ENCODE results near the gene SLC35F3. TPM values are rescaled to one million over a fixed set of nuclear protein-coding genes. Genes with fewer than 3 reads are reported as not detected.

SLC35F3 gene
- total and polyA plus RNA-seq, 7 donors: under 0.01 to 0.54 (median 0.28) TPM; not detected in 2

DNA sequence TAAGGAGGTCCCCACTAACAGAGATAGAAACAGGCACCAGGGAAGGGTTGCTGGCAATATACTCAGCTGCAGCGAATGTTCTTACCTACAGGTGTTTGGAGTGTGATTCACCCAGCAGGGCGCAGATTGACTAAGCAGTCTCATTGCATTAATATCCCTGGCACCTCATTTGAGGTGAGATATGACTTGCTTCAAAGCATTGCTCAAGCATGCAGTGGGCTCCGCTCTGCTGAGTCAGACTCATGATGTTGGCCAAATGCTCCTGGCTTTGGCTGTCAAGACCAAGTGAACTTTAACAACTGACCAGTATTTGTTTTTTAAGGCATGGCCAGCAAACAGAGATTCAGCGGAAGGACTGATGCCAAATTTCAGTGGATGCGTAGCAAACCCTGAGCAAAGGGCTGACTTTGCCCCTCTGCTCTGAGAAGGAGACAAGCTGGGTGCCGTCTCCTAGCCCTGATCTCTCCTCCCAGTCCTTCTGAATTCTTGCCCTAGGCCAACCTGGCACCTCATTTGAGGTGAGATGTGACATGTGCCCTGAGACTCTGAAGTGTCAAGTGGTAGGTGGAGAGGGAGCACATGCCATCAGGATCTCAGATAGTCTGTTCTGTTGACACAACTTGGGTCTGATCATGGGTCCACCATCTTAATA lies 281.7 kb downstream of the SLC35F3 start:
- intact Hi-C loops (cut with DNase I): no loop called here
- Histone ChIP-seq H3K36me3 (no peaks in the 10 kb centered on the region), H3K4me3 (no peak overlapping the region), H3K27ac (no peak overlapping the region), H3K27me3 (no peaks in the 10 kb centered on the region), H3K9me3 (peaks cover 0 to 4% (median 2%) of the 10 kb centered on the region in 4 donors), H3K4me1 (no peaks in the 10 kb centered on the region)
- no peak for TF ChIP-seq POLR2AphosphoS5 (IDR thresholded peaks at IDR 0.05)
- no peak for TF ChIP-seq EP300 (IDR thresholded peaks at IDR 0.05)
- TF ChIP-seq POLR2A (IDR thresholded peaks at IDR 0.05): no peak
- TF ChIP-seq, protein P1, sequence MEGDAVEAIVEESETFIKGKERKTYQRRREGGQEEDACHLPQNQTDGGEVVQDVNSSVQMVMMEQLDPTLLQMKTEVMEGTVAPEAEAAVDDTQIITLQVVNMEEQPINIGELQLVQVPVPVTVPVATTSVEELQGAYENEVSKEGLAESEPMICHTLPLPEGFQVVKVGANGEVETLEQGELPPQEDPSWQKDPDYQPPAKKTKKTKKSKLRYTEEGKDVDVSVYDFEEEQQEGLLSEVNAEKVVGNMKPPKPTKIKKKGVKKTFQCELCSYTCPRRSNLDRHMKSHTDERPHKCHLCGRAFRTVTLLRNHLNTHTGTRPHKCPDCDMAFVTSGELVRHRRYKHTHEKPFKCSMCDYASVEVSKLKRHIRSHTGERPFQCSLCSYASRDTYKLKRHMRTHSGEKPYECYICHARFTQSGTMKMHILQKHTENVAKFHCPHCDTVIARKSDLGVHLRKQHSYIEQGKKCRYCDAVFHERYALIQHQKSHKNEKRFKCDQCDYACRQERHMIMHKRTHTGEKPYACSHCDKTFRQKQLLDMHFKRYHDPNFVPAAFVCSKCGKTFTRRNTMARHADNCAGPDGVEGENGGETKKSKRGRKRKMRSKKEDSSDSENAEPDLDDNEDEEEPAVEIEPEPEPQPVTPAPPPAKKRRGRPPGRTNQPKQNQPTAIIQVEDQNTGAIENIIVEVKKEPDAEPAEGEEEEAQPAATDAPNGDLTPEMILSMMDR (IDR thresholded peaks at IDR 0.05): no peak
- 88% methylated on average over 6 of the region's 6 CpGs for WGBS, 2 donors
- no peak for DNase-seq

DNA sequence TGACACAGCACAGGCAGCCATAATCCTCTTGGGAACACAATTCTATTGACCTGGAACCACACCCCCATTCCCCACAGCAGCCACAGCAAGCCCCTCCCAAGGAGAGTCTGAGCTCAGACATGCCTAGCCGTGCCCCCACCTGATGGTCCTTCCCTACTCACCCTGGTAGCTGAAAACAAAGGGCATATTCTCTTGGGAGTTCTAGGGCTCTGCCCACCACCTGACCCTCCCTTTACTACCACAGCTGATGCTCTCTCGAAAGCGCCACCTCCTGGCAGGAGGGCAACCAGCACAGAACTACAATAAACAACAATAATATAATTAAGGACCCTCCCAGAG lies 283.9 kb downstream of the SLC35F3 start:
- Histone ChIP-seq H3K27ac (no peak overlapping the region), H3K36me3 (no peaks in the 10 kb centered on the region), H3K4me1 (no peaks in the 10 kb centered on the region), H3K27me3 (no peaks in the 10 kb centered on the region), H3K4me3 (no peak overlapping the region), H3K9me3 (peaks cover 0 to 6% (median 2%) of the 10 kb centered on the region in 4 donors)
- no peak for DNase-seq
- 31 to 43% methylated on average over 3 of the region's 3 CpGs for WGBS, 2 donors
- intact Hi-C loops (cut with DNase I): no loop called here
- TF ChIP-seq EP300 (IDR thresholded peaks at IDR 0.05): no peak
- TF ChIP-seq, protein P1 (IDR thresholded peaks at IDR 0.05): no peak
- TF ChIP-seq POLR2AphosphoS5 (IDR thresholded peaks at IDR 0.05): no peak
- no peak for TF ChIP-seq POLR2A (IDR thresholded peaks at IDR 0.05)

DNA sequence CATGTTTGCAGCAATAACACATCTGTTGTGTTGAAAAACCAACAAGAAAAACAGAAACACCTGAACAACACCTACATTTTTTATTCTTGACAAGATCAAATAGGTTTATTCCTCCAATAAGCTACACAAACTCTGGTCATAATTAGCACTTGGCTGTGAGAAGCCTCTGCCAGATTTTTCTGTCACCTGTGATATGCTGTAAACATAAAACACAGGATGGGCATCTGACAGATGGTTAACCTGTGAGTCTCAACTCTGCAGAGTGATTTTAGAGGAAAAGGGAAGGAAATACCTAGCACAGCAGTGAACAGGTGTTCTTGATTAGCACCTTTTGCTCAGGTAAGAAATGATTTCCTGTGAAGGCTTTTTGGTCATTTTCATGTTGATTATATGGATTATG lies 293.4 kb downstream of the SLC35F3 start:
- peaks cover 0 to 7% (median 2%) of the 10 kb centered on the region in 4 donors for H3K9me3 ChIP-seq
- H3K36me3 ChIP-seq: no peaks in the 10 kb centered on the region
- no peaks in the 10 kb centered on the region for H3K4me1 ChIP-seq
- intact Hi-C loops (cut with DNase I): no loop called here
- TF ChIP-seq POLR2A (IDR thresholded peaks at IDR 0.05): no peak
- no peak for TF ChIP-seq EP300 (IDR thresholded peaks at IDR 0.05)
- TF ChIP-seq, protein P1 (IDR thresholded peaks at IDR 0.05): no peak
- TF ChIP-seq POLR2AphosphoS5 (IDR thresholded peaks at IDR 0.05): no peak
- no peak overlapping the region for H3K4me3 ChIP-seq
- H3K27ac ChIP-seq: no peak overlapping the region
- H3K27me3 ChIP-seq: no peaks in the 10 kb centered on the region
- DNase-seq: no peak

DNA sequence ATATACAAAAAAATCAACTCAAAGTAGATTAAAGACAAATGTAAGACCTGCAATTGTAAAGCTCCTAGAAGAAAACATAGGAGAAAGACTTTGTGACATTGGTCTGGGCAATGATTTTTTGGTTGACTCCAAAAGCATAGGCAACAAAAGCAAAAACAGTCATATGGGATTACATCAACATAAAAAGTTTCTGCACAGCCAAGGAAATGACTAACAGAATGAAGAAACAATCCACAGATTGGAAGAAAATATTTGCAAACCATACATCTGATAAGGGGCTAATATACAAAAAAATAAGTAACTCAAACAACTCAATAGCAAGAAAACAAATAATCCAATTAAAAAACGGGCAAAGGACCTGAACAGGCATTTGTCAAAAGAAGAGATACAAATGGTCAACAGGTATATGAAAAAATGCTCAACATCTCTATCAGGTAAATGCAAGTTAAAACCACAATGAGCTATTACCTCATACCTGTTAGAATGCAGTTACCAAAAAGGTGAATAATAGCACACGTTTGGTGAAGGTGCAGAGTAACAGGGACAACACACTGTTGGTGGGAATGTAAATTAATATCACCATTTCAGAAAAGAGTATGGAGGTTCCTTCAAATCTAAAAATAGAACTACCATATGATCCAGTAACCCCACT lies 295.1 kb downstream of the SLC35F3 start:
- intact Hi-C loops (cut with DNase I): no loop called here
- H3K4me1 ChIP-seq: no peaks in the 10 kb centered on the region
- H3K4me3 ChIP-seq: no peak overlapping the region
- 64 to 83% methylated on average over 2 of the region's 2 CpGs for WGBS, 2 donors
- no peaks in the 10 kb centered on the region for H3K36me3 ChIP-seq
- TF ChIP-seq EP300 (IDR thresholded peaks at IDR 0.05) (no peak), POLR2A (IDR thresholded peaks at IDR 0.05) (no peak), POLR2AphosphoS5 (IDR thresholded peaks at IDR 0.05) (no peak)
- TF ChIP-seq, protein P1 (IDR thresholded peaks at IDR 0.05): no peak
- no peak overlapping the region for H3K27ac ChIP-seq
- peaks cover 0 to 5% (median 2%) of the 10 kb centered on the region in 4 donors for H3K9me3 ChIP-seq
- no peaks in the 10 kb centered on the region for H3K27me3 ChIP-seq
- no peak for DNase-seq
